Measurements from ENCODE around the gene SLC39A8. TPM values are rescaled to one million over a fixed set of nuclear protein-coding genes. Genes with fewer than 3 reads are reported as not detected.

The SLC39A8 gene
- polyA plus RNA-seq, 1 donor from 2014 or later = 0.53 TPM

- no peaks in the 10 kb centered on the region for H3K36me3 ChIP-seq (ENCODE audit: insufficient read depth, low read length)
- no peaks in the 10 kb centered on the region for H3K27me3 ChIP-seq (ENCODE audit: insufficient read depth, low read depth, low read length)
- H3K27ac ChIP-seq (ENCODE audit: low read length) = no peak overlapping the region
- H3K9me2 ChIP-seq (ENCODE audit: insufficient read depth, low read length) = no peaks in the 10 kb centered on the region
- no peaks in the 10 kb centered on the region for H4K20me1 ChIP-seq (ENCODE audit: insufficient read depth)
- TF ChIP-seq RAD21 (conservative IDR thresholded peaks at IDR 0.05) = no peak
- no peak for TF ChIP-seq MXI1 (conservative IDR thresholded peaks at IDR 0.05; ENCODE audit: poor library complexity, severe bottlenecking)
- no peak for TF ChIP-seq SMC3 (conservative IDR thresholded peaks at IDR 0.05; ENCODE audit: poor library complexity)
- no peak for TF ChIP-seq CTCF (IDR thresholded peaks at IDR 0.05; ENCODE audit: poor library complexity, severe bottlenecking)
- no peak for TF ChIP-seq POLR2AphosphoS5 (IDR thresholded peaks at IDR 0.05)
- TF ChIP-seq EP300 (conservative IDR thresholded peaks at IDR 0.05; ENCODE audit: poor library complexity, severe bottlenecking) = no peak
- TF ChIP-seq REST (IDR thresholded peaks at IDR 0.05; ENCODE audit: borderline replicate concordance) = no peak
- no peaks in the 10 kb centered on the region for H3K9me3 ChIP-seq (ENCODE audit: low read length)
- no peak overlapping the region for H3K9ac ChIP-seq (ENCODE audit: low read length)
- H3F3A ChIP-seq (ENCODE audit: insufficient read depth, low read length, poor library complexity, severe bottlenecking) = no peaks in the 10 kb centered on the region
- H3K79me2 ChIP-seq (replicated peaks; ENCODE audit: insufficient read depth, low read length) = no peaks in the 10 kb centered on the region
- H2AFZ ChIP-seq (ENCODE audit: low read depth, low read length) = no peak overlapping the region
- no peak overlapping the region for H3K4me3 ChIP-seq (ENCODE audit: low read length)
- no peak overlapping the region for H3K4me2 ChIP-seq (ENCODE audit: low read length)
These were observed 10.7 kb downstream of the SLC39A8 start for GRCh38 chr4:102334624-102335023.

GRCh38 chr4:102333787-102334186 lies 11.5 kb downstream of the SLC39A8 start:
- no peak overlapping the region for H3K4me3 ChIP-seq (ENCODE audit: low read length)
- H3K79me2 ChIP-seq (replicated peaks; ENCODE audit: insufficient read depth, low read length) = no peaks in the 10 kb centered on the region
- H3K36me3 ChIP-seq (ENCODE audit: insufficient read depth, low read length) = no peaks in the 10 kb centered on the region
- H3K4me2 ChIP-seq (ENCODE audit: low read length) = no peak overlapping the region
- H4K20me1 ChIP-seq (ENCODE audit: insufficient read depth) = no peaks in the 10 kb centered on the region
- no peaks in the 10 kb centered on the region for H3K9me2 ChIP-seq (ENCODE audit: insufficient read depth, low read length)
- H3F3A ChIP-seq (ENCODE audit: insufficient read depth, low read length, poor library complexity, severe bottlenecking) = no peaks in the 10 kb centered on the region
- H3K9ac ChIP-seq (ENCODE audit: low read length) = no peak overlapping the region
- H3K27me3 ChIP-seq (ENCODE audit: insufficient read depth, low read depth, low read length) = no peaks in the 10 kb centered on the region
- H3K9me3 ChIP-seq (ENCODE audit: low read length) = no peaks in the 10 kb centered on the region
- no peak for TF ChIP-seq EP300 (conservative IDR thresholded peaks at IDR 0.05; ENCODE audit: poor library complexity, severe bottlenecking)
- no peak for TF ChIP-seq RAD21 (conservative IDR thresholded peaks at IDR 0.05)
- TF ChIP-seq EZH2 (IDR thresholded peaks at IDR 0.05; ENCODE audit: borderline replicate concordance, insufficient read depth, low read length, poor library complexity, severe bottlenecking) = no peak
- no peak for TF ChIP-seq TAF1 (IDR thresholded peaks at IDR 0.05; ENCODE audit: low read depth)
- TF ChIP-seq CTCF (IDR thresholded peaks at IDR 0.05; ENCODE audit: poor library complexity, severe bottlenecking) = no peak
- no peak for TF ChIP-seq SMC3 (conservative IDR thresholded peaks at IDR 0.05; ENCODE audit: poor library complexity)
- TF ChIP-seq POLR2AphosphoS5 (IDR thresholded peaks at IDR 0.05) = no peak
- TF ChIP-seq MXI1 (conservative IDR thresholded peaks at IDR 0.05; ENCODE audit: poor library complexity, severe bottlenecking) = no peak
- no peak for TF ChIP-seq REST (IDR thresholded peaks at IDR 0.05; ENCODE audit: borderline replicate concordance)
- no peak overlapping the region for H2AFZ ChIP-seq (ENCODE audit: low read depth, low read length)
- no peak overlapping the region for H3K27ac ChIP-seq (ENCODE audit: low read length)

Data from neural cell (in vitro differentiated cells).